ENCODE data around the gene HOXA3. TPM values are rescaled to one million over a fixed set of nuclear protein-coding genes. Genes with fewer than 3 reads are reported as not detected.
A peak's percentile ranks its signal among the peaks of the same experiment; 100 is the strongest.

The HOXA3 gene
- total and polyA plus RNA-seq, 10 of the 15 experiments (the other 5 are each of a cell fraction or from before 2014, with no cell fraction given): 0.05 TPM; not detected in 9

DNA sequence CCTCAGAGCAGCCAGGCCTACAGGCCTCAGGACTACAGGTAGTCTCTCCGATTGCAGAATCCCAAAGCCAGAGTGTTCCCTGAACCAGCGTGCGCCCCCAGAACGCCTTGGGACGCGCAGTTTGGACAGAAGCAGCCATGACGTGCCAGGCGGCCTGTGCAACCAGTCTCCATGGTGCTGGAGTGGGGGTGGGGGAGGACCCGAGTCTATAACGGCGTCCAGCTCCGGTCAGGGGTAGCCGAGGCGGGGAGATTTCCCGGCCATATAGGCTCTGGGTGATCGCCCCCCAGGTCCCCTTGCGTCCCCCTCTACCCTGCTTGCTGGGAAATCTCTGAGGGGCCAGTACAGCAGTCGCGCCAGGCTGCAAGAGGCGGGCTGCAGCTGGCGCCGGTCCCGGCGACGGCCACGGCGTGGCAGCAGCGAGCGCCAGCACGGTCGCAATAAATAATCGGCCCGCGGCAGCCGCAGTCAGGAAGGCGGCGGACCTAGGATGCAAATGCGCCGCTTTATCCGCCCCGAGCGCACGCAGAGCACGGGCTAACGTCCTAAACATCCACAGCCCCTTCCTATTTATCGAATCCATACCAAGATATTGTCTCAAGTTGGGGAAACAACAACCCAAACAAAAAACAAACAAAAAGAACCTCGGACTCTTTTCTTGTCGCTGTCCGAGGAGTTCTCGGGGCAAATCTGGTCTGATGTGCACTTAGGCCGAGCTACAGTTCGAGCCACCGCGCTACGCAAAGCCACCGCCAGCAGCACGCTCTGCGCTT is 1.6 kb downstream of the HOXA3 start:
- no peaks in the 10 kb centered on the region; the same call in 1 of the 2 replicates for H3K4me1 ChIP-seq (ENCODE audit: control insufficient read depth, insufficient read depth, low read length)
- H3K4me3 ChIP-seq: peak overlapping the region; percentile 67
- no peaks in the 10 kb centered on the region for H4K20me1 ChIP-seq (ENCODE audit: control insufficient read depth, insufficient read depth)
- FAIRE-seq (peak; percentile 13), DNase-seq (ENCODE audit: low read depth, low spot score) (no peak), ATAC-seq (peak; percentile 96)
- SMC1A ChIA-PET (ENCODE audit: uncharacterized antibody, unreplicated experiment): interaction anchor here (0.6 to 3.2 kb wide), 15 partner anchors 8 to 1258 kb away, joined by 3 to 17 read pairs (median 4); partner anchors contain the start of gene SKAP2
- no peaks in the 10 kb centered on the region for H3K36me3 ChIP-seq (ENCODE audit: control insufficient read depth in 2 of 2, insufficient read depth in 2 of 2, low read length in 1 of 2)
- H2AFZ ChIP-seq (ENCODE audit: control insufficient read depth, low read depth, low read length): peak overlapping the region; percentile 77
- CTCF ChIA-PET: interaction anchor here (0.5 to 5.5 kb wide), 23 partner anchors 8 to 1256 kb away, joined by 3 to 38 read pairs (median 4); partner anchors contain the start of gene HOXA1
- H3K4me2 ChIP-seq (ENCODE audit: control insufficient read depth, insufficient read depth): peak overlapping the region; percentile 91
- intact Hi-C loops (cut with micrococcal nuclease; ENCODE audit: unreplicated experiment): no loop called here
- no peaks in the 10 kb centered on the region; the same call in 2 of the 3 replicates for H3K9me3 ChIP-seq (replicated peaks; ENCODE audit: control insufficient read depth, insufficient read depth, low read length)
- H3K27me3 ChIP-seq (replicated peaks in 1 of 2; ENCODE audit: control insufficient read depth in 2 of 2, insufficient read depth in 2 of 2, low read length in 1 of 2): peaks cover 20 to 60% of the 10 kb centered on the region in 2 experiments
- H3K9ac ChIP-seq (ENCODE audit: control insufficient read depth, insufficient read depth, low read length): no peak overlapping the region
- POLR2A ChIA-PET: interaction anchor here (1.0 to 1.2 kb wide), 2 partner anchors 52 to 67 kb away, joined by 3 read pairs; no protein-coding TSS in a partner anchor
- BruUV-seq (replicated peaks): no TSS peak
- H3K79me2 ChIP-seq (ENCODE audit: control insufficient read depth, insufficient read depth, low read length): no peaks in the 10 kb centered on the region
- H3K27ac ChIP-seq (ENCODE audit: control insufficient read depth, insufficient read depth): no peak overlapping the region
- in situ Hi-C loops (cut with MboI): loop anchor here (25.0 kb wide), 1 partner anchor 1063 kb away; no protein-coding TSS in a partner anchor
- 1% methylated on average over 51 of the region's 58 CpGs for WGBS (ENCODE audit: insufficient coverage, insufficient replicate concordance, low lambda C conversion rate, missing lambda C conversion rate)
- RAD21 ChIA-PET (ENCODE audit: unreplicated experiment): interaction anchor here (0.8 to 2.8 kb wide), 13 partner anchors 11 to 781 kb away, joined by 3 to 10 read pairs (median 4); partner anchors contain the start of gene HOXA1
- TF ChIP-seq PAX8 (IDR thresholded peaks at IDR 0.05): no peak
- TF ChIP-seq, protein P1, sequence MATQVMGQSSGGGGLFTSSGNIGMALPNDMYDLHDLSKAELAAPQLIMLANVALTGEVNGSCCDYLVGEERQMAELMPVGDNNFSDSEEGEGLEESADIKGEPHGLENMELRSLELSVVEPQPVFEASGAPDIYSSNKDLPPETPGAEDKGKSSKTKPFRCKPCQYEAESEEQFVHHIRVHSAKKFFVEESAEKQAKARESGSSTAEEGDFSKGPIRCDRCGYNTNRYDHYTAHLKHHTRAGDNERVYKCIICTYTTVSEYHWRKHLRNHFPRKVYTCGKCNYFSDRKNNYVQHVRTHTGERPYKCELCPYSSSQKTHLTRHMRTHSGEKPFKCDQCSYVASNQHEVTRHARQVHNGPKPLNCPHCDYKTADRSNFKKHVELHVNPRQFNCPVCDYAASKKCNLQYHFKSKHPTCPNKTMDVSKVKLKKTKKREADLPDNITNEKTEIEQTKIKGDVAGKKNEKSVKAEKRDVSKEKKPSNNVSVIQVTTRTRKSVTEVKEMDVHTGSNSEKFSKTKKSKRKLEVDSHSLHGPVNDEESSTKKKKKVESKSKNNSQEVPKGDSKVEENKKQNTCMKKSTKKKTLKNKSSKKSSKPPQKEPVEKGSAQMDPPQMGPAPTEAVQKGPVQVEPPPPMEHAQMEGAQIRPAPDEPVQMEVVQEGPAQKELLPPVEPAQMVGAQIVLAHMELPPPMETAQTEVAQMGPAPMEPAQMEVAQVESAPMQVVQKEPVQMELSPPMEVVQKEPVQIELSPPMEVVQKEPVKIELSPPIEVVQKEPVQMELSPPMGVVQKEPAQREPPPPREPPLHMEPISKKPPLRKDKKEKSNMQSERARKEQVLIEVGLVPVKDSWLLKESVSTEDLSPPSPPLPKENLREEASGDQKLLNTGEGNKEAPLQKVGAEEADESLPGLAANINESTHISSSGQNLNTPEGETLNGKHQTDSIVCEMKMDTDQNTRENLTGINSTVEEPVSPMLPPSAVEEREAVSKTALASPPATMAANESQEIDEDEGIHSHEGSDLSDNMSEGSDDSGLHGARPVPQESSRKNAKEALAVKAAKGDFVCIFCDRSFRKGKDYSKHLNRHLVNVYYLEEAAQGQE (IDR thresholded peaks at IDR 0.05; ENCODE audit: low read depth, low read length): peak; percentile 69
- no peak for TF ChIP-seq BACH1 (IDR thresholded peaks at IDR 0.05; ENCODE audit: borderline replicate concordance)
- no peak for TF ChIP-seq RUNX3 (IDR thresholded peaks at IDR 0.05; ENCODE audit: low read length)
- TF ChIP-seq SMARCA5 (IDR thresholded peaks at IDR 0.05): peak; percentile 71; the same call in 1 of the 2 replicates
- TF ChIP-seq, protein P2, sequence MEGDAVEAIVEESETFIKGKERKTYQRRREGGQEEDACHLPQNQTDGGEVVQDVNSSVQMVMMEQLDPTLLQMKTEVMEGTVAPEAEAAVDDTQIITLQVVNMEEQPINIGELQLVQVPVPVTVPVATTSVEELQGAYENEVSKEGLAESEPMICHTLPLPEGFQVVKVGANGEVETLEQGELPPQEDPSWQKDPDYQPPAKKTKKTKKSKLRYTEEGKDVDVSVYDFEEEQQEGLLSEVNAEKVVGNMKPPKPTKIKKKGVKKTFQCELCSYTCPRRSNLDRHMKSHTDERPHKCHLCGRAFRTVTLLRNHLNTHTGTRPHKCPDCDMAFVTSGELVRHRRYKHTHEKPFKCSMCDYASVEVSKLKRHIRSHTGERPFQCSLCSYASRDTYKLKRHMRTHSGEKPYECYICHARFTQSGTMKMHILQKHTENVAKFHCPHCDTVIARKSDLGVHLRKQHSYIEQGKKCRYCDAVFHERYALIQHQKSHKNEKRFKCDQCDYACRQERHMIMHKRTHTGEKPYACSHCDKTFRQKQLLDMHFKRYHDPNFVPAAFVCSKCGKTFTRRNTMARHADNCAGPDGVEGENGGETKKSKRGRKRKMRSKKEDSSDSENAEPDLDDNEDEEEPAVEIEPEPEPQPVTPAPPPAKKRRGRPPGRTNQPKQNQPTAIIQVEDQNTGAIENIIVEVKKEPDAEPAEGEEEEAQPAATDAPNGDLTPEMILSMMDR (IDR thresholded peaks at IDR 0.05 in 2 of 3, conservative IDR thresholded peaks at IDR 0.05 in 1 of 3; ENCODE audit: control insufficient read depth in 2 of 3, extremely low read depth in 1 of 3, insufficient read depth in 1 of 3, low read depth in 3 of 3, low read length in 3 of 3): peak; percentile 70 to 84 (median 74)
- 0 out of 2 replicates have a peak, but pooled peaks have one; percentile 65 for TF ChIP-seq TCF12 (IDR thresholded peaks at IDR 0.05; ENCODE audit: low read depth, low read length)
- 0 out of 2 replicates have a peak, but pooled peaks have one; percentile 76 for TF ChIP-seq RB1 (IDR thresholded peaks at IDR 0.05; ENCODE audit: borderline replicate concordance)
- no peak for TF ChIP-seq ESRRA (IDR thresholded peaks at IDR 0.05; ENCODE audit: low read length)
- TF ChIP-seq ZNF622 (IDR thresholded peaks at IDR 0.05): no peak
- no peak for TF ChIP-seq MEF2A (IDR thresholded peaks at IDR 0.05; ENCODE audit: insufficient read depth, low read depth, low read length)
- peak; percentile 54 for TF ChIP-seq SMC3 (IDR thresholded peaks at IDR 0.05; ENCODE audit: borderline replicate concordance, low read length)
- TF ChIP-seq POLR2AphosphoS2 (IDR thresholded peaks at IDR 0.05; ENCODE audit: low read depth, low read length): no peak
- TF ChIP-seq SIN3A (IDR thresholded peaks at IDR 0.05; ENCODE audit: low read depth, low read length): no peak
- peak; percentile 36 to 80; a peak in 2 of 4 replicates for TF ChIP-seq BHLHE40 (IDR thresholded peaks at IDR 0.05; ENCODE audit: borderline replicate concordance in 1 of 2, low read depth in 2 of 2, low read length in 1 of 2)
- no peak for TF ChIP-seq HDAC6 (IDR thresholded peaks at IDR 0.05; ENCODE audit: unreplicated experiment)
- TF ChIP-seq DPF2 (IDR thresholded peaks at IDR 0.05): peak; percentile 57; the same call in 1 of the 2 replicates
- no peak for TF ChIP-seq ZNF384 (IDR thresholded peaks at IDR 0.05; ENCODE audit: borderline replicate concordance, low read depth, low read length)
- no peak for TF ChIP-seq WRNIP1 (IDR thresholded peaks at IDR 0.05; ENCODE audit: borderline replicate concordance, low read depth, low read length)

Measured in GM12878 (cell line).